ENCODE data around the gene SERPINA4.

SERPINA4 gene

GRCh38 chr14:94560751-94561655, at the start of gene SERPINA4:
SERPINA4 (plus strand) TSS chr14:94561442; CDS start chr14:94563483, 2,041 bp downstream.
- no peak for DNase-seq (ENCODE audit: low read depth)

GRCh38 chr14:94514351-94514750, 46.9 kb upstream of the SERPINA4 start:
- no peak for DNase-seq (ENCODE audit: low read depth)

GRCh38 chr14:94515426-94515825, 45.8 kb upstream of the SERPINA4 start:
- DNase-seq (ENCODE audit: low read depth): no peak

GRCh38 chr14:94515856-94516255, 45.4 kb upstream of the SERPINA4 start:
- DNase-seq (ENCODE audit: low read depth): no peak

GRCh38 chr14:94517248-94517640, 44.0 kb upstream of the SERPINA4 start:
- DNase-seq (ENCODE audit: low read depth): no peak

GRCh38 chr14:94517641-94518257, 43.5 kb upstream of the SERPINA4 start:
- no peak for DNase-seq (ENCODE audit: low read depth)

GRCh38 chr14:94521375-94522114, 39.7 kb upstream of the SERPINA4 start:
- no peak for DNase-seq (ENCODE audit: low read depth)

- DNase-seq (ENCODE audit: low read depth): no peak
Observed at GRCh38 chr14:94522115-94522724, 39.0 kb upstream of the SERPINA4 start.

GRCh38 chr14:94523265-94523664, 38.0 kb upstream of the SERPINA4 start:
- no peak for DNase-seq (ENCODE audit: low read depth)

- DNase-seq (ENCODE audit: low read depth): no peak
Observed at GRCh38 chr14:94524093-94524492, 37.1 kb upstream of the SERPINA4 start.

GRCh38 chr14:94531187-94531586, 30.1 kb upstream of the SERPINA4 start:
- no peak for DNase-seq (ENCODE audit: low read depth)

- DNase-seq (ENCODE audit: low read depth): no peak
Observed at GRCh38 chr14:94532447-94532846, 28.8 kb upstream of the SERPINA4 start.

GRCh38 chr14:94535506-94535905, 25.7 kb upstream of the SERPINA4 start:
- no peak for DNase-seq (ENCODE audit: low read depth)

GRCh38 chr14:94536836-94537235, 24.4 kb upstream of the SERPINA4 start:
- no peak for DNase-seq (ENCODE audit: low read depth)

GRCh38 chr14:94538070-94538740, 23.0 kb upstream of the SERPINA4 start:
- DNase-seq (ENCODE audit: low read depth): no peak

GRCh38 chr14:94539181-94539580, 22.1 kb upstream of the SERPINA4 start:
- no peak for DNase-seq (ENCODE audit: low read depth)

GRCh38 chr14:94540031-94540794, 21.0 kb upstream of the SERPINA4 start:
- DNase-seq (ENCODE audit: low read depth): no peak

GRCh38 chr14:94541234-94541975, 19.8 kb upstream of the SERPINA4 start:
- DNase-seq (ENCODE audit: low read depth): no peak

GRCh38 chr14:94542111-94542810, 19.0 kb upstream of the SERPINA4 start:
- DNase-seq (ENCODE audit: low read depth): peak; percentile 49
